Measurements from ENCODE around the gene MLX.

Gene MLX

DNA sequence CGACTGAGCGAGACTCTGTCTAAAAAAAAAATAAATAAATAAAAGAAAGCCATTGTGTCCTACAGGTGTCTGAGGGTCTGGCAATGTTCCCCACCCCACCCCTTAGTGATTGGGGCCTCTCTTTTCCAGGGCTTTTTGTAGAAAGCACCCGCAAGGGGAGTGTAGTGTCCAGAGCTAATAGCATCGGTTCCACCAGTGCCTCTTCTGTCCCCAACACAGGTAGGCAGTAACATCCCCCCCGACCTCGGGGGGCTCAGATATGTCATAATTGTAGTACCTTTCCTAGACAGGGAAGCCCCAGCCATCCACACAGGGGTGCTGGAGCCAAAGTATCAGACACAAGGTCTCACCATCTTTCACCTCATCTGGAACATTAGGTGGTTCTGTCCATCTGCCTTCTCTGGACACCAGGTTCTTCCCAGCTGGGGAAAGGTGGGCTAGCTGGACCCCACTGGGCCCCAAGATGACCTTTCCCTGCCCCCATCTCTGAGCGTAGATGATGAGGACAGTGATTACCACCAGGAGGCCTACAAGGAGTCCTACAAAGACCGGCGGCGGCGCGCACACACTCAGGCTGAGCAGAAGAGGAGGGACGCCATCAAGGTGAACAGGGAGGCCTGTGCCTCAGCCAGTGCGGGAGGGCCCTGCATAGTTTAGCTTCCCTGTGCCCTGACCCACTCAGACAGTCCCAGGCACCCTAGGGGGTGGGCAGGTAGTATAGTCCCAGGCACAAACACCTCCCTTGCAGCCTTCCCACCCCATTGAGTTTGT lies 1.6 kb downstream of the MLX start:
- DNase-seq (ENCODE audit: low spot score), result no peak
- TF ChIP-seq CTCF (IDR thresholded peaks at IDR 0.05; ENCODE audit: extremely low read depth, insufficient read depth, missing control alignments), result no peak
- in situ Hi-C loops (cut with MboI; ENCODE audit: low pct_unique_long_range_greater_than_20kb, low sequenced_read_pairs, unreplicated experiment), result loop anchor here (25.0 kb wide), 1 partner anchor 369 kb away; no protein-coding TSS in a partner anchor

DNA sequence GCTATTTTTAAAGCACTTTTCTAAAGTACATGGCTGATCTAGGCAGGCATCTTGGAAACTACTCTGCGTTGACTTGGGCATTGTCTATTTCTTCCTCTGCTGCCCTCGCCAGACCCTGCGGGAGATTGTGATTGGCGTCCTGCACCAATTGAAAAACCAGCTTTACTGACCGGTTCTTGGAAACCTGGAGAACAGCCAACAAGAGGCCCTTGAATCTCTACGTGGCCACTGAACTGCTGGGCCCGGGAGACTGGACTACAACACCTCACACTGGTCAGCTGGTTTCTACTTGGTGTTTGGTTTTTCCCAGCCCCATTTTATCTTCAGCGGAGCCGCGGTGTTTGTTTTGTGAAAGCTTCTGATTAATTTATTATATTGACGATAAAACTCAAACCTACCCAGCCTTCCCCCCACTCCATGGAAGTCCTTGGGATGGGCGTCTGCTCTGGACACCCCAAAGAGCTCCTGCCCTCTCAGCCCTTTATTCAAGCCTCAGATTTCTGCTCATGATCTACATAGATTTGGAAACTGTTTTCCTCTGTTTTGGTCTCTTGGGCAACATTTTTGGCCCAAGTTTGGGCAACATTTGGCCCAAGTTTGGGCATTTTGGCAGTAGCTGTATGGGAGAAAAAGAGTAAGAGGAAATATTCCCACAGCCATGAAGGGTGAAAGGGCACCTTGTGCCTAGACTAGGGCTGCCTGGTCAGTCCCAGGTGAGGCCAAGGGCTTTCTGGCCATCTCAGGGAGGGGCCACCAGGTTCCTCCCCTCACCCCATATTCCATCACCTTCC lies 4.7 kb downstream of the MLX start:
- in situ Hi-C loops (cut with MboI; ENCODE audit: low pct_unique_long_range_greater_than_20kb, low sequenced_read_pairs, unreplicated experiment), result loop anchor here (10.0 to 25.0 kb wide), 3 partner anchors 113 to 366 kb away; partner anchors contain the start of genes CCR10, CNTNAP1 and RAMP2
- DNase-seq (ENCODE audit: low spot score), result no peak
- TF ChIP-seq CTCF (IDR thresholded peaks at IDR 0.05; ENCODE audit: extremely low read depth, insufficient read depth, missing control alignments), result no peak

DNA sequence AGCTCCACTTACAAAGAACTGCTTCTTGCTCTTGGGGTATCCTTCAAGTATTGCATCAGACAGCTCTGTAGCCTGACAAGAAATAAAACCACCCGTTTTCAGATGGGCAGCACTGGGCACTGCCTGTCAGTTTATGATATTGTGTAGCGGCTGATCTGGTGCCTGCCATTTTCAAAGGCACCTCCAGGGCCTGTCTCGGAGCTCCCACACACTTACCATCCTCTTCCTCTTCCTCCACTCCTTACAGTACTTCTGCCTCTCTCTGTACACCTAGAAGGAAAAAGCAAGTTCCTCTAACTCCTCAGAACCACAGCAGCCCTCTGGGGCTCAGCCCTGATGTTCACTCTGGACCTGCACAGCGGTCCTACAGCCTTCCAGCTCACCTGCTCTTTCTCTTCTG lies 6.2 kb downstream of the MLX start:
- in situ Hi-C loops (cut with MboI; ENCODE audit: low pct_unique_long_range_greater_than_20kb, low sequenced_read_pairs, unreplicated experiment), result loop anchor here (10.0 to 25.0 kb wide), 3 partner anchors 112 to 364 kb away; partner anchors contain the start of genes CCR10, CNTNAP1 and RAMP2

GRCh38 chr17:42574463-42574862 lies 7.6 kb downstream of the MLX start:
- TF ChIP-seq CTCF (IDR thresholded peaks at IDR 0.05; ENCODE audit: extremely low read depth, insufficient read depth, missing control alignments), result no peak
- no peak for DNase-seq (ENCODE audit: low spot score)
- in situ Hi-C loops (cut with MboI; ENCODE audit: low pct_unique_long_range_greater_than_20kb, low sequenced_read_pairs, unreplicated experiment), result loop anchor here (10.0 to 25.0 kb wide), 3 partner anchors 110 to 363 kb away; partner anchors contain the start of genes CCR10, CNTNAP1 and RAMP2

More for the DNA sequence above, 6.2 kb downstream of the MLX start:
- TF ChIP-seq CTCF (IDR thresholded peaks at IDR 0.05; ENCODE audit: extremely low read depth, insufficient read depth, missing control alignments), result no peak
- DNase-seq (ENCODE audit: low spot score), result no peak

GRCh38 chr17:42577140-42577531 lies 10.2 kb downstream of the MLX start:
- no peak for DNase-seq (ENCODE audit: low spot score)
- in situ Hi-C loops (cut with MboI; ENCODE audit: low pct_unique_long_range_greater_than_20kb, low sequenced_read_pairs, unreplicated experiment), result loop anchor here (10.0 kb wide), 2 partner anchors 108 to 188 kb away; partner anchors contain the start of genes CCR10, CNTNAP1 and RAMP2
- TF ChIP-seq CTCF (IDR thresholded peaks at IDR 0.05; ENCODE audit: extremely low read depth, insufficient read depth, missing control alignments), result no peak

GRCh38 chr17:42577532-42578281 lies 10.8 kb downstream of the MLX start, which contains the start of gene PSMC3IP:
Gene PSMC3IP, minus strand, starts transcription at chr17:42577729. Its CDS starts 43 bp downstream, at chr17:42577686.
- peak; percentile 47 for TF ChIP-seq CTCF (IDR thresholded peaks at IDR 0.05; ENCODE audit: extremely low read depth, insufficient read depth, missing control alignments)
- peak; percentile 95 for DNase-seq (ENCODE audit: low spot score)
- in situ Hi-C loops (cut with MboI; ENCODE audit: low pct_unique_long_range_greater_than_20kb, low sequenced_read_pairs, unreplicated experiment), result loop anchor here (10.0 kb wide), 2 partner anchors 107 to 187 kb away; partner anchors contain the start of genes CCR10, CNTNAP1 and RAMP2
